HG03196 (cell line): ENCODE data around the gene MAGEB10.
"Not testable (repeated sequence)": the region's sequence is repeated elsewhere in the genome, so short reads cannot be mapped to it uniquely, and the experiment has no call there.

Experiments used
- ATAC-seq: cut with Tn5 transposase; IDR thresholded peaks from one replicate; pipeline ENCODE4 v1.9.1; 2021; ENCODE audit not compliant: unreplicated experiment

The MAGEB10 gene, protein sequence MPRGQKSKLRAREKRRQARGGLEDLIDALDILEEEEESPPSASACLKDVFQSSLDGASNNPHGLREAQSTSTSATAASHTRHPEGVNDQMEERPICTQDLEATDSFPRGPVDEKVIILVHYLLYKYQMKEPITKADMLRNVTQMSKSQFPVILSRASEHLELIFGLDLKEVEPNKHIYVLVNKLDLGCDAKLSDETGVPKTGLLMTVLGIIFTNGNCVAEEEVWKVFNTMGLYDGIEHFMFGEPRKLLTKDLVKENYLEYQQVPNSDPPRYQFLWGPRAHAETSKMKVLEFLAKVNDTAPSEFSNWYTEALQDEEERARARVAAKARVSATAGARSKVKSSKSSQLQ

DNA sequence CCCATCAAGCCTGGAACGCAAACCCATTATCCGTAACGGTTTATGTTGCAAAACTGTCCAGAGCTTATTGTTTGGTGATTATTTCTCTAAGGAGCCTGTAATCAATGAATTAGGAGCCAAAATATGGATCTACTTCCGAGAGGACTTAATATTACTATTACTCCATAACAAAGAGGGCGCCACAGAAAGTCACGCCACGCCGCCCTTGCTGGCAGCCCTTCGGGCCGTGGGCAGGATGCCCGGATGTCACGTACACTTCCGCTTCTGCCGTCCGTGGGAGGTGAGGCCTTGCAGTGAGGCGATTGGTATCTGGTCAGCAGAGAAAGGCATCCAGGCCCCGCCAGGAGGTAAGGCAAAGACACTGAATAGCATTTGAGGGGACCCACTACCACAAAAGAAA, at the start of gene MAGEB10:
Gene MAGEB10 (plus strand): TSS at position 301 of the 400 bp plus-strand sequence. CDS start 13,317 bp downstream, outside the sequence.
- ATAC-seq = no peak

DNA sequence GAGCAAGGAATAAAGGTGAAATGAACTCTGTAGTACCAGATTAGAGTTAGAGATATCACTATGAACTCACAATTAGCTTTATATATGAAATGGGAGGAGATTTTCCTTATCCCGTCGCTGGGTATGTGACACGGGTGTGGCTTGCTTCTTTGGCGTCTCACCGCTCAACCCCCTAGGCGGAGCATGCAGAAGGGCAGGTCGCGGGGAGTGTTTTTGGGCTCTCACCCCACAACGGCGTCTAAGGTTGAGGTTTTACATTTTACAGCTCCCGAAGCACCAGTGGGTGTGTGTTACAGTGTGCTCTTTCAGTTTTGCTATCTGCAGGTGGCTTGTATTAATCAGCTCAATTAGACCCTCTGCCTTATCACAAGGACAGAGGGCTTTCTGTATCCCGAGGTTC, 42.1 kb upstream of the MAGEB10 start:
- ATAC-seq = no peak

DNA sequence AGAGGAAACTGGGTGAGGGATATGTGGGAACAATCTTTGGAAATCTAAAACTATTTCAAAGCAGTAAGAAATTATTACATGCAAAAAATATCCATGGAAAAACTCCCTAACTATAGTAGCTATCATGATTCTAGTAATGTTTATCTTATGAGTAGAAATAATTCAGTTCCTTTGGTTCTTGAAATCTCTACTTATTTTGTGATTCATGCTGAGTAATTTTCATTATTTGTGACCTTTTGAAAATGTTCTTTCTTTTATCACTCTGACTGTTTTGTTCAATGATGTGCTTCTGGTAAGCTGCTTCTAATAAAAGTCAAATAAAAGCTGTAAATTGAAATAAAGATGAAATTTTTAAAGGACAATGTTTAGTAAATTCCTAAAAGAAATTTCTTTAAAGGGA, 40.4 kb upstream of the MAGEB10 start:
- no peak for ATAC-seq

DNA sequence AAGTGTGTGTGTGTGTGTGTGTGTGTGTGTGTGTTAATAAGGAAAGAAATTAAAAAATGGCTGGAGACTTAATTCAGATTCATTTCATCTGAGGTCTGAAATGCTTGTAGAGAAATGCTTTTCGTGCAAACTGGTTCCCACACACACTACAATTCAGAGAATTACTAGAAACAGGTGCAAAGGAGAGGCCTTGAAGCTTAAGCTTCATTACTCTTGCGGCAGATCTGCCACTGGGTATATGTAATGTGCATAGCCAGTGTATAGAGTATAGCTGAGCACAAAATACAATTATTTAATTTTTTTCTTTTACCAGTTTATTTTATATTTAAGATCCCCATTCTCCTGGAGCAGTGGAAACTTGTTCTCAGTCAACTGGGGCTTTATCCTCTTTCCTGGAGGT, 31.8 kb upstream of the MAGEB10 start:
- ATAC-seq = no peak

DNA sequence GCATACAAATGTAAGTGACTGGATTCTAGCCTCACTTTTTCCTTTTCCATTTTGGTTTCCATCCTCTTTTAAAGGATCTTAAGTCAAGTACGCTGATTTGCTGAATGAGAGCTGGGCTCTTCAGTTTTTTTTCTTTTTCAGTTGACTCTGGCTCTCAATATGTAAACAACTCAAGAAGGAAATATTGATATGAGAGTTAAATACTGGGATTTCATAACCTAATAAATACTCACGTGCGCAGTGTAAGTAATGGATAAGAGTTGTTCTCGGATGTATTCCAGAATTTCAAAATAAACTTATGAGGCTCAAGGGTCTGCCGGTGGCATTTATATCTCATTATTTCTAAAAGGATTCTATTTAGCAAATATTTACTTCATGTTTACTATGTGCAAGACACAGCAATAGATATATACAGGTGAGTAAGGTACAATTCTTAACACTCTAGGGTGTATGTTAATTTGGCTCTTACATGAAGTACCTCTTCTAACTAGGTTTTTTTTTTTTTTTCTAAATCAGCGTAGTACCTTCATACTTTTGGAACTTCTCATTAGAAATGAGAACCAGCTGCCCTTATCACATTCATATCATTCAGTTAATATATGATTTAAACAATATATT, 11.0 kb upstream of the MAGEB10 start:
- ATAC-seq = no peak

DNA sequence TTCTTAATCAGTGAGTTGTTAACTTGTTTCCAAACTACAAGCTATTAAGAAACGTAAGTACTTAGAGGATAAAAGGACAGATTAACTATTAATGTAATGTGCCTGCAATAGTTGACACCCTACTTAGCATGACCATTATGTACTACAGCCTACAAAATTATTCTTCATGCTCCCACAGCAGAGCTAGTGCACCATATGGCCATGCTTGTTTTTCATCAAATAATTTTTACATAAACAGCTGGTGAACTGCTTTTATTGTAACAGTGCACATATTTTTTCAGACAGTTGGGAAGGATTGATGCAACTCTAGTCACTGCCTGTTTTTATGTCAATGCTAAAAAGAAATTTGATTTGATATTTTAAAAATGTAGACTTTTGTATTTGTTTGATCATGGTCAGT, 10.2 kb upstream of the MAGEB10 start:
- ATAC-seq = no peak

DNA sequence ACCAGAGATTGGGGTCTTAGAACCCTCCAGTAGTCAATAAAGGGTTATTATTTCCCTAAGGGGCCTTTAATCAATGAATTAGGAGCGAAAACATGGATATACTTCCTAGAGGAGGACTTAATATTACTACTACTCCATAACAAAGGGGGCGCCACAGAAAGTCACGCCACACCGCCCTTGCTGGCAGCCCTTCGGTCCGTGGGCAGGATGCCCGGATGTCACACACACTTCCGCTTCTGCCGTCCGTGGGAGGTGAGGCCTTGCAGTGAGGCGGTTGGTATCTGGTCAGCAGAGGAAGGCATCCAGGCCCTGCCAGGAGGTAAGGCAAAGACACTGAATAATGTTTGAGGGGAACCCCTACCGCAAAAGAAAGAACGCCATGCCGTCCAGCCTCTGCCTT, 436 bp downstream of the MAGEB10 start:
- no peak for ATAC-seq

DNA sequence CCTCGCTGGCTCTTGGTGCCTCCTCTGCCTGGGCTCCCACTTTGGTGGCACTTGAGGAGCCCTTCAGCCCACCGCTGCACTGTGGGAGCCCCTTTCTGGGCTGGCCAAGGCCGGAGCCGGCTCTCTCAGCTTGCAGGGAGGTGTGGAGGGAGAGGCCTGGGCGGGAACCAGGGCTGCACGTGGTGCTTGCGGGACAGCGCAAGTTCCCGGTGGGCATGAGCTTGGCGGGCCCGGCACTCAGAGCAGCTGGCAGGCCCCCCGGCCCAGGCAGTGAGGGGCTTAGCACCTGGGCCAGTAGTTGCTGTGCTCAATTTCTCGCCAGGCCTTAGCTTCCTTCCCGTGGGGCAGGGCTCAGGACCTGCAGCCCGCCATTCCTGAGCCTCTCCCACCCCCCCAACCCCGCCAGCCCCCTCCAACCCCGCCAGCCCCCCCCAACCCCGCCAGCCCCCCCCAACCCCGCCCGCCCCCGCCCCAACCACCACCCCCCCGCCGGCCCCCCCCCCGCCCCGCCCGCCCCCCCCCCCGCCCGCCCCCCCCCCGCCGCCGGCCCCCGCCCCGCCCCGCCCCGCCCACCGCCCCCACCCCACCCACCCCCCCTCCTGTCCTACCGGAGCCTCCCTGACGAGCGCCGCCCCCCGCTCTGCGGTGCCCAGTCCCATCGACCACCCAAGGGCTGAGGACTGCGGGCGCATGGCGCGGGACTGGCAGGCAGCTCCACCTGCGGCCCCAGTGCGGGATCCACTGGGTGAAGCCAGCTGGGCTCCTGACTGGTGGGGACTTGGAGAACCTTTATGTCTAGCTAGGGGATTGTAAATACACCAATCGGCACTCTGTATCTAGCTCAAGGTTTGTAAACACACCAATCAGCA, 1.4 kb downstream of the MAGEB10 start:
- not testable (repeated sequence) for ATAC-seq

DNA sequence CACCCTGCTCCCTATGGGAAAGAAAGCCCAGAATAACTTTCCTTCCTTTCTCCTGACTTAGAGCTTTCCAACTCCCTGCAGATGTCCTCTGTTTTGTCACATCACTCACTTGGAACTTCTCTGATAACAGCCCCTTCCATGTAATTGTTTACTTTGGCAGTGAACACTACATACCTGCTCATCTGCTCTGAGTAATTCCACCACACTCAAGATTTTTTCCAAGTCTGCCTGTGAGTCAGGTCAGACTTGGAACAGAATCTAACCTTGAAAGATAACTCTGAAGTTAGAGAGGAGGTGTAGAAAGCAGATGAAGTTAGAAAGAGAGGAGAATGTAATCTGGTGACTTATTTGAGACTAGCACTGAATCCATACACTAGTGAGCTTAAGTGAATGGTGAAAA, 7.4 kb downstream of the MAGEB10 start:
- no peak for ATAC-seq

DNA sequence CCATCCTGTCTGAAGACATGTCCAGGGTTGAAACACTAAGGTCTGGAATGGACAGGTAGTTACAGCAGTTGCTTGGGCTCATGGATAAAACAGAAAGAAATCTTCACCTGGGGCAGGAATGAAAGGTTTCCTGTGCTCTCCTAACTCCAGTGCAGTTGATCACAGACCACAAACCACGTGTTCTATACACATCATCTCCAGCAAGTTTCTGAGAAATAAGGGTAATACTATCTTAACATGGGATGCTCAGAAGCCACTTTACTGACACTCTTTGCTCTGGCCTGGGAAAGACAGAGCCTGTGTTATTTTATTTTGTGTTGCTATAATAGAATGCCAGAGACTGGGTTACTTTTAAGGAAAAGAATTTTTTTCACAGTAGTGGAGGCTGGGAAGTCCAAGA, 16.0 kb downstream of the MAGEB10 start:
- no peak for ATAC-seq

DNA sequence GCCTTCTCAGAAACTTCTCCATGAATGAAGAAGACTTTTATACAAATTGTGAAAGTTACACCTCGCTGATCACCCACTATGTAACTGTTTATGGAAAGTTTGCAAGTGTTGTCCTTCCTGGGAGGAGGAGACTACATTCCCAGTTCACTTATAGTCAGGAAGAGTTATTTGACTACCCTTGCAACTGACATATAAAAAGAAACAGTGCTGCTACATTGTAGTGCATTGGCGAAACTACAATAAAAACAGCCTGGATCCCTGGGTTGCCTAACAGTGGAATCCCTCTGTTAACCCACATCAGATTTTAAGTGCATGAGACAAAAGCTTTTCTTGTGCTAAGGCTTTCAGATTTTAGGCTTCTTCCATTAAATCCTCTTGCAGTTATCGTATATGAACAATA, 30.4 kb downstream of the MAGEB10 start:
- no peak for ATAC-seq

DNA sequence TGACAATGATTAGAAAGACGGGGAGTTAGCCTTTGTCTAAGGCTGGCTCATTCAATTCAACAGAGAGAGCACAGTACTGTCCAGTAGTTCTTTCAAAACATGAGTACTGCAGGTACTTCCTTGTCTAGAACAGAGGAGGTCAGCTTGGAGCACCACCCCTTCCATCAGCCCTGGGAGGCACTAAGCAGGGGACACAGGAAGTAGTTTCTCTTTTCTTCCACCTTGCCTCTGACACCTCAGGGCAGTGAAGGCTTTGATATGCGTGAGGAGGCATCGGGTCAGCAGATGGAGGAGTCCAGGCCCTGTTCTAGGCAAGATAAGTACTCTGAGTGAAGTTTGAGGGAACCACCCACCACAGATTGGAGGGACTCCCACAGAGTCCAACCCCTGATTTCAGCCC, 33.1 kb downstream of the MAGEB10 start:
- no peak for ATAC-seq

DNA sequence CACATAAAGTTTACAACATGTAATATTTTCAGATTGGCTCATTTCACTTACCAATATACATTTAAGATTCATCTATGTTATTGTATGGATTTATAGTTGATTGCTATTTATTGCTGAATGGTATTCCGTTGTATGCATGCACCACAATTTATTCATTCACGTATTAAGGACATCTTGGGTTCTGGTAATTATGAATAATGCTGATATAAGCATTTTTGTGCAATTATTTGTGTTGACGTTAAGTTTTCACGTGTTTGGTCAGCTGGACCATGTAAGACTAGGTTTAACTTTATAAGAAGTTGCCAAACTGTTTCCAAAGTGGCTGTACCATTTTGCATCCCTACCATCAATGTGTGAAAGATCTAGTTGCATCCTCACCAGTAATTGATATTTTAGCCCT, 35.1 kb downstream of the MAGEB10 start:
- ATAC-seq = no peak

DNA sequence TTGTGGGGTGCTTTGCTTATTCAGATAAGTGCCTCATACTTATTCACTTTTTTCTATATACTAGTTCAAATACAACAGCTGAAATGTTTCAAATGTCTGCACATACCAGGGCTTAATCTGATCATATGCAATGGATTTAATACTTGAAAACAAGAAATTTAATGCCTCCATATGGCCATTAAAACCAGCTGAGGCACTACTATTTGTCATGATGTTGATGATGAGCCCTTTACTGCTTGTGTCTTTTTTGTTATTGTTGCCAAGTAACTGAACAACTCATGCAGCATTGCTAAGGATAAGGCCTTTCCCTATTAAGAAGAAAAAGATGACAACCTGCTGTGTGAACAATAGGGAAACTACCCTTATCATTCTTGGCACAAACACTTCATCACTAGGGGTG, 52.5 kb downstream of the MAGEB10 start:
- ATAC-seq = no peak

DNA sequence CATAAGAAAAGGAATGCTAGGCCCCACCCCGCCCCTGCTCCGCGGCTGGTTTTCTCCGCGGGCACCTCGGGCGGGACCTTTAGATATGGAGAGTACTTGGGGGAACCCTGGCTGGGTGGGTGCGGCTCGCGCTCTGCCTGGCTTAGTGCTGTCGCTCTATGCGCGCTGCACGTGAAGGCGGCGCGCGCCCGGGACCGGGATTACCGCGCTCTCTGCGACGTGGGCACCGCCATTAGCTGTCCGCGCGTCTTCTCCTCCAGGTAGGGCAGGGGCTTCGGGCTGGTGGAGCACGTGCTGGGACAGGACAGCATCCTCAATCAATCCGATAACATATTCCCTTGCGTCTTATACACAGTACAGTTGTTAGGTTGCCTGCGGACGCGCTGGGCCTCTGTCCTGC, 56.0 kb downstream of the MAGEB10 start:
- no peak for ATAC-seq
